GM10248 (cell line): Measurements from ENCODE around the gene FKBP5.

Experiments
- CTCF ChIA-PET: fragments of 300-600 bp; sonication (Branson Sonifier 250); formaldehyde crosslinking; extraction: SDS; loops from one replicate; lab custom pipeline; 2021; ENCODE audit warnings: antibody characterized with exemption; lab: Yijun Ruan, JAX
- POLR2A ChIA-PET: fragments of 350-650 bp; sonication (Branson Sonifier 250); formaldehyde crosslinking; extraction: SDS; loops from one replicate; lab custom pipeline; 2020; ENCODE audit warnings: antibody characterized with exemption; lab: Yijun Ruan, JAX
- DNase-seq: peaks from one replicate; pipeline ENCODE4 v3.0.0; 2012; ENCODE audit errors: extremely low spot score
- TF ChIP-seq, protein P1 (sequence below): IDR thresholded peaks from 2 replicates; pipeline ENCODE4 v1.5.1; 2012; ENCODE audit warnings: mild to moderate bottlenecking, low read depth; ENCODE audit errors: extremely low read depth, missing control alignments, control extremely low read depth

The FKBP5 gene

DNA sequence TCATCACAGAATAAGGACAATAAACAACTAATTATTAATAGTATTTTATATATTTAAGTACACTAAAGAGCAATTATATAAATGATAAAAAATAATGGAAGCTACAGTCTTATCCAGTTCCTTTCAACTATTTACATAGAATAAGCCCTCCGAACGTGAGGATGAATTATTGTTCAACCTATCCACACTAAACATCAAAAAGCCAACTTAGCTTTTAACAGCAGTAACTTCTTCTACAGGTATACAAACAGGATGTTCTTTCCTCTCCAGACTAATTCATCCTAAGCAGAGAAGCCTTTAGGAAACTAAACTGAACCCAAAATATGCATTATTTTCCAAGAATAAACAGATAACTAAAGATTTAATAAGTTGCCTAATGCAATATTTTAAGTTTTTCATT is 2.3 kb downstream of the FKBP5 start:
- CTCF ChIA-PET, result interaction anchor here (0.9 to 2.1 kb wide), 6 partner anchors 10 to 50 kb away, joined by 3 to 10 read pairs (median 4); partner anchors contain the start of gene ARMC12
- no peak for DNase-seq
- POLR2A ChIA-PET, result no interaction called here
- TF ChIP-seq, protein P1, sequence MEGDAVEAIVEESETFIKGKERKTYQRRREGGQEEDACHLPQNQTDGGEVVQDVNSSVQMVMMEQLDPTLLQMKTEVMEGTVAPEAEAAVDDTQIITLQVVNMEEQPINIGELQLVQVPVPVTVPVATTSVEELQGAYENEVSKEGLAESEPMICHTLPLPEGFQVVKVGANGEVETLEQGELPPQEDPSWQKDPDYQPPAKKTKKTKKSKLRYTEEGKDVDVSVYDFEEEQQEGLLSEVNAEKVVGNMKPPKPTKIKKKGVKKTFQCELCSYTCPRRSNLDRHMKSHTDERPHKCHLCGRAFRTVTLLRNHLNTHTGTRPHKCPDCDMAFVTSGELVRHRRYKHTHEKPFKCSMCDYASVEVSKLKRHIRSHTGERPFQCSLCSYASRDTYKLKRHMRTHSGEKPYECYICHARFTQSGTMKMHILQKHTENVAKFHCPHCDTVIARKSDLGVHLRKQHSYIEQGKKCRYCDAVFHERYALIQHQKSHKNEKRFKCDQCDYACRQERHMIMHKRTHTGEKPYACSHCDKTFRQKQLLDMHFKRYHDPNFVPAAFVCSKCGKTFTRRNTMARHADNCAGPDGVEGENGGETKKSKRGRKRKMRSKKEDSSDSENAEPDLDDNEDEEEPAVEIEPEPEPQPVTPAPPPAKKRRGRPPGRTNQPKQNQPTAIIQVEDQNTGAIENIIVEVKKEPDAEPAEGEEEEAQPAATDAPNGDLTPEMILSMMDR, result no peak

DNA sequence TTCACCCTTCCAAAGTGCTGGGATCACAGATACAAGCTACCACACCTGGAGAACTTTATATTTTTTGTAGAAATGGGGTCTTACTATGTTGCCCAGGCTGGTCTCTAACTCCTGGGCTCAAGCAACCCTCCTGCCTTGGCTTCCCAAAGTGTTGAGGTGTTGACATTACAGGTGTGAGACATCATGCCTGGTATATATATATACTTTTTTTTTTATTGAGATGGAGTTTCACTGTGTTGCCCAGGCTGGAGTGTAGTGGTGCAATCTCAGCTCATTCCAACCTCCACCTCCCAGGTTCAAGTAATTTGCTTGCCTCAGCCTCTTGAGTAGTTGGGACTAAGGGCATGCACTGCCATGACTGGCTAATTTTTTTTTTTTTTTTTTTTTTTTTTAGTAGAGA is 5.4 kb downstream of the FKBP5 start:
- CTCF ChIA-PET, result interaction anchor here (1.0 to 4.3 kb wide), 3 partner anchors 9 to 53 kb away, joined by 3 to 13 read pairs (median 8); partner anchors contain the start of gene ARMC12
- TF ChIP-seq, protein P1, result no peak

DNA sequence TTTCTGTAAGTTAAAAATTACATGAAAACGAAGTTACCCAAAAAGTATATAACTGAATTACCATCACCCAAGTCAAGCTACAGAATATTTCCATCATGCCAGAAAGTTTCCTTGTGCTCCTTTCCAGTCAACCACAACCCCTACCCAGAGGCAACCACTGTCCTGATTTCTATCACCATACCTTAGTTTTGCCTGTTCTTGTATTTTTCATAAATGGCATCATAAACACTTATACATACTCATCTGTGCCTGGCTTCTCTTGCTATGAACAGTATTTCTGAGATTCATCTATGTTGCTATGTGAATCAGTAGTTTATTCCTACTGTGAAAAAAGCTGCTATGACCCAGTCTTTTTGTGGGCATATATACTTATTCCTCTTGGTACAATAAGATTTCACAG is 7.4 kb downstream of the FKBP5 start:
- TF ChIP-seq, protein P1, result no peak
- CTCF ChIA-PET, result interaction anchor here (1.3 to 4.3 kb wide), 5 partner anchors 12 to 55 kb away, joined by 3 to 13 read pairs (median 3); partner anchors contain the start of gene ARMC12
- DNase-seq, result no peak
- POLR2A ChIA-PET, result no interaction called here

More for the DNA sequence above, 5.4 kb downstream of the FKBP5 start:
- no peak for DNase-seq
- POLR2A ChIA-PET, result no interaction called here

DNA sequence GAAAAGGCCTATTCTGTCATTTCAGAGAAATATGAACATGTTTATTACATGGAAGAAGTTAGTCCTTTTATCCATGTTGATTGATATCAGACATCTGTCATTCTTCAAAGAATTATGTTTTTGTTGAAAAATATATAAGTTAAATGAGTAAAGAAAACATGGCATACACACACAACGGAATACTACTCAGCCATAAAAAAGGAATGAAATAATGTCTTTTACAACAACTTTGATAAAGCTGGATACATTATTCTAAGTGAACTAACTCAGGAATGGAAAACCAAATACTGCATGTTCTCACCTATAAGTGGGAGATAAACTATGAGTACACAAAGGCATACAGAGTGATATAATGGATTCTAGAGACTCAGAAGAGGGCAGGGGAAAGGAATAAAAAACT is 9.3 kb downstream of the FKBP5 start:
- TF ChIP-seq, protein P1, result no peak
- ChIA-PET POLR2A (no interaction called here), CTCF (interaction anchor here (4.3 kb wide), 1 partner anchor 57 kb away, joined by 13 read pairs; the partner anchor contains the start of gene ARMC12)
- no peak for DNase-seq

DNA sequence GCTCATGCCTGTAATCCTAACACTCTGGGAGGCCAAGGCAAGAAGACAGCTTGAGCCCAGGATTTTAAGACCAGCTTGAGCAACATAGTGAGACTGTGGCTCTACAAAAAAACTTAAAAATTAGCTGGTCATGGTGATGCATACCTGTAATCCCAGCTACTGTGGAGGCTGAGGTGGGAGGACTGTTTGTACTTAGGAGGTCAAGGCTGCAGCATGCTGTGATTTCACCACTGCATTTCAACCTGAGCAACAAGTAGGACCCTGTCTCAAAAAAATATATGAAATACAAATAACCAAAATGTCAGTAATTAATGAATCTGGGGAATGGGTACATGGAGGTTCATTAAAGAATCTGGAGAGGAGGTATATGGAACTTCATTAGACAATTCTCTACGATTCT is 9.9 kb downstream of the FKBP5 start:
- TF ChIP-seq, protein P1, result no peak
- POLR2A ChIA-PET, result no interaction called here
- CTCF ChIA-PET, result interaction anchor here (1.1 kb wide), 1 partner anchor 16 kb away, joined by 3 read pairs; no protein-coding TSS in a partner anchor
- no peak for DNase-seq

DNA sequence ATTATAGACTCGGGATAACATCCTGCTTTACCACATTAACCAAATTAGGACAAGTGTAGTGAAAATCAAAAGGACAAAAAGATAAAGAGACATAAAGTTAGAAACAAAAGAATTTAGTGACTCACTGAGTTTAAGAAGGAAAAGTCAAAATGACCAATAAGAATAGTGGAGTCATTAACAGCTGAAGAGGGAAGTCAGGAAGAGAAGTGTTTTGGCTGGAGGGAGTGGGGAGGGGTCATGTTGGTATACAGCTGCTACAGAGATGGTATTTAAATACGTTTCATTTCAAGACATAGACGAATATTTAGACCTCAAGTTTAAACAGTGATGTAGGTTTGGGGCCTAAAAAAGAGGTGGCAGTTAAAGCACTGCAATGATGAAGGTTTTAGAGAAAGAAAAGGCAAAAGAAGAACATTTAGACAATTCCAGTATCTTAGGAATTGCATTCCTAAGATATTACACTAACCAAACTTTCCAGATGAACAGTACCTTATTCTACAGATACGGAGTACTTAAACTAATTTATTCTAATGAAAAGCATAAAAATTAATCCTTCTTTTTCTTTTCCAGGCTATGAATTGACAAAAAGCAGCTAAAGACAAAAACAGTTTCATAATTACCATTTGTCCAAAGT is 10.6 kb downstream of the FKBP5 start:
- CTCF ChIA-PET, result interaction anchor here (1.1 kb wide), 1 partner anchor 15 kb away, joined by 3 read pairs; no protein-coding TSS in a partner anchor

More for the DNA sequence above, 10.6 kb downstream of the FKBP5 start:
- TF ChIP-seq, protein P1, result no peak
- POLR2A ChIA-PET, result no interaction called here
- DNase-seq, result no peak
